ENCODE results near the gene VWA5B1.

GRCh38 chr1:20381045-20381641 is 90.5 kb downstream of the VWA5B1 start:
- TF ChIP-seq POLR2AphosphoS5 (IDR thresholded peaks at IDR 0.05; ENCODE audit: borderline replicate concordance, low read depth, low read length) (no peak), EZH2 (IDR thresholded peaks at IDR 0.05) (no peak)

All from SK-N-MC (cell line).